Heart right ventricle (tissue), 16 donors: ENCODE results near the gene CHN2. TPM values are rescaled to one million over a fixed set of nuclear protein-coding genes. Genes with fewer than 3 reads are reported as not detected.
A peak's percentile ranks its signal among the peaks of the same experiment; 100 is the strongest.

Experiments used
- ATAC-seq, 8 donors: fragments of 200-7000 bp; cut with Tn5 transposase; one replicate each; pipeline ENCODE4 v1.9.1; 2020; ENCODE audit warnings: mild to moderate bottlenecking in 8 of 8, moderate library complexity in 8 of 8, moderate number of reproducible peaks in 1 of 8
- DNase-seq, 2 donors: peaks; one replicate each; pipeline ENCODE4 v3.0.0-alpha.2; 2020
- H3K27ac ChIP-seq, 10 donors: fragments of 200-600 bp; sonication (generic) in 2 of 10; one replicate each; pipeline versions ENCODE4 v1.5.0 to v1.8.0; 2020 to 2022; ENCODE audit warnings: mild to moderate bottlenecking in 3 of 10
- H3K27me3 ChIP-seq, 7 donors: fragments of 200-600 bp; one replicate each; pipeline ENCODE4 v1.8.0; 2021 to 2022; ENCODE audit warnings: mild to moderate bottlenecking in 2 of 7
- H3K36me3 ChIP-seq, 9 donors: fragments of 200-600 bp; sonication (generic) in 1 of 9; one replicate each; pipeline versions ENCODE4 v1.5.0 to v1.8.0; 2020 to 2022; ENCODE audit warnings: mild to moderate bottlenecking in 2 of 9
- H3K4me1 ChIP-seq, 9 donors: fragments of 200-600 bp; sonication (generic) in 1 of 9; one replicate each; pipeline versions ENCODE4 v1.5.0 to v1.8.0; 2020 to 2022; ENCODE audit warnings: mild to moderate bottlenecking in 4 of 9
- H3K4me3 ChIP-seq, 10 donors: fragments of 200-600 bp; sonication (generic) in 2 of 10; one replicate each; pipeline versions ENCODE4 v1.5.0 to v1.8.0; 2020 to 2022; ENCODE audit warnings: mild to moderate bottlenecking in 7 of 10, moderate library complexity in 2 of 10
- H3K9me3 ChIP-seq, 11 donors: fragments of 200-600 bp in 10 of 11; sonication (generic) in 2 of 11; one replicate each; pipeline versions ENCODE4 v1.5.0 to v1.8.0; 2013 to 2022; ENCODE audit warnings: mild to moderate bottlenecking in 2 of 11, control low read depth in 1 of 11, moderate library complexity in 1 of 11
- CTCF ChIP-seq, 9 donors: fragments of 200-600 bp; sonication (generic) in 2 of 9; IDR thresholded peaks; one replicate each; pipeline versions ENCODE4 v1.5.0 to v1.8.0; 2021 to 2022; ENCODE audit warnings: antibody characterized with exemption in 9 of 9, mild to moderate bottlenecking in 5 of 9, moderate library complexity in 1 of 9
- WGBS, 2 donors: extraction: QIAGEN DNeasy Blood & Tissue Kit; methylation state at CpG; one replicate each; pipeline ENCODE4 v1.1.7; 2013; ENCODE audit warnings: inconsistent platforms in 1 of 2; 5-methylcytosine and 5-hydroxymethylcytosine counted together
- intact Hi-C, 10 donors: fragments of 100-400 bp; cut with DNase I; formaldehyde crosslinking; loops; one replicate each; pipeline versions ENCODE4 v1.11.1 to v1.14.2; 2022
- polyA plus RNA-seq, 2 donors: library from polyadenylated mRNA; stranded (reverse); fragments of 200-250 nt; gene quantifications; one replicate each; pipeline ENCODE4 v1.2.3, GENCODE V29; 2013
- total RNA-seq, 10 donors: library from RNA; stranded (reverse); fragmentation: NEBNext Ultra II Directional in 3 of 10; extraction: Animal tissue kit (Norgen Biotek cat#: 25700) in 3 of 10; gene quantifications; one replicate each; pipeline versions ENCODE4 v1.2.1 to v1.2.4, GENCODE V29; 2021 to 2023
- donor health status: Arrhythmogenic right ventricular cardiomyopathy.
- donor health status: ischemic (EF 13 %, LVEDD 7.1; RV severe dilation, severe dysfunction).
- donor health status: healthy with polysubstance abuse.
- donor health status: DM: no; HTN: yes; CAD: no.
- donor health status: DM: no; HTN: no; CAD: no.
- donor health status: ischemic (EF 25% LVEDD 6.9; RV normal size, moderate dysfunction).
- donor health status: ischemic (EF 25% LVEDD 5.7; RV mildly dilated, moderate dysfunction).
- donor health status: healthy.
- donor health status: DM: yes; HTN: yes; CAD: no.
- donor health status: Ischemic cardiomyopathy.
- donor health status: ischemic (EF 35%, LVEDD 5.7; RV mildly dilated, moderate dysfunction).
- donor health status: nonischemic (EF 11% LVEDD 7.7; RV severe dilation, severe dysfunction).
- donor health status: DM: yes; HTN: yes; CAD: no.
- donor health status: PGD.
- donor health status: ischemic (EF 29% LVEDD 5.4; RV normal size, mild dysfunction).
- donor health status: nonischemic (EF 23%, LVEDD 6.1; RV moderate dilation, normal function).

The CHN2 gene
- total and polyA plus RNA-seq, 12 donors: 5.9 to 54.9 (median 22.6) TPM

GRCh38 chr7:29375641-29376562, 181.3 kb downstream of the CHN2 start:
- DNase-seq: no peak
- ATAC-seq: peak in 3 of 8 donors; percentile 12 to 68 (median 37)
- intact Hi-C loops: no loop called here
- WGBS, 2 donors: 66 to 78% methylated on average over 7 of the region's 7 CpGs
- no peaks in the 10 kb centered on the region for H3K9me3 ChIP-seq
- peaks cover 0 to 12% (median 6%) of the 10 kb centered on the region in 9 donors for H3K4me1 ChIP-seq
- peaks cover 0 to 9% (median 0%) of the 10 kb centered on the region in 9 donors for H3K36me3 ChIP-seq
- no peak for TF ChIP-seq CTCF (IDR thresholded peaks at IDR 0.05)
- no peak overlapping the region for H3K4me3 ChIP-seq
- H3K27me3 ChIP-seq: no peaks in the 10 kb centered on the region
- H3K27ac ChIP-seq: no peak overlapping the region

GRCh38 chr7:29377718-29378117, 183.1 kb downstream of the CHN2 start:
- H3K36me3 ChIP-seq: no peaks in the 10 kb centered on the region
- 78 to 85% methylated on average over 4 of the region's 4 CpGs for WGBS, 2 donors
- no peaks in the 10 kb centered on the region for H3K27me3 ChIP-seq
- H3K4me3 ChIP-seq: no peak overlapping the region
- no peaks in the 10 kb centered on the region for H3K9me3 ChIP-seq
- no peak for TF ChIP-seq CTCF (IDR thresholded peaks at IDR 0.05)
- H3K27ac ChIP-seq: no peak overlapping the region
- DNase-seq (no peak), ATAC-seq (no peak)
- peaks cover 0 to 11% (median 6%) of the 10 kb centered on the region in 9 donors for H3K4me1 ChIP-seq
- intact Hi-C loops: no loop called here

GRCh38 chr7:29379551-29379950, 185.0 kb downstream of the CHN2 start:
- no peaks in the 10 kb centered on the region for H3K36me3 ChIP-seq
- DNase-seq: no peak
- 81 to 83% methylated on average over 2 of the region's 2 CpGs for WGBS, 2 donors
- no peaks in the 10 kb centered on the region for H3K9me3 ChIP-seq
- intact Hi-C loops: no loop called here
- no peak overlapping the region for H3K4me3 ChIP-seq
- ATAC-seq: no peak
- no peaks in the 10 kb centered on the region for H3K27me3 ChIP-seq
- no peak for TF ChIP-seq CTCF (IDR thresholded peaks at IDR 0.05)
- H3K27ac ChIP-seq: no peak overlapping the region
- peaks cover 0 to 14% (median 0%) of the 10 kb centered on the region in 9 donors for H3K4me1 ChIP-seq

GRCh38 chr7:29381206-29382094, 186.9 kb downstream of the CHN2 start:
- WGBS, 2 donors: 93 to 94% methylated on average over 5 of the region's 5 CpGs
- no peak overlapping the region for H3K4me3 ChIP-seq

More at GRCh38 chr7:29381206-29382094, 186.9 kb downstream of the CHN2 start:
- H3K4me1 ChIP-seq: peaks cover 0 to 7% (median 0%) of the 10 kb centered on the region in 9 donors
- DNase-seq (no peak), ATAC-seq (no peak)
- intact Hi-C loops: no loop called here
- H3K27me3 ChIP-seq: no peaks in the 10 kb centered on the region
- H3K9me3 ChIP-seq: no peaks in the 10 kb centered on the region
- TF ChIP-seq CTCF (IDR thresholded peaks at IDR 0.05): no peak
- H3K36me3 ChIP-seq: no peaks in the 10 kb centered on the region
- H3K27ac ChIP-seq: no peak overlapping the region
